Measurements from ENCODE around the gene C10orf67. TPM values are rescaled to one million over a fixed set of nuclear protein-coding genes. Genes with fewer than 3 reads are reported as not detected.
"Not testable (repeated sequence)": the region's sequence is repeated elsewhere in the genome, so short reads cannot be mapped to it uniquely, and the experiment has no call there.

C10orf67 gene
- total RNA-seq, 1 donor from 2014 or later, result not detected

DNA sequence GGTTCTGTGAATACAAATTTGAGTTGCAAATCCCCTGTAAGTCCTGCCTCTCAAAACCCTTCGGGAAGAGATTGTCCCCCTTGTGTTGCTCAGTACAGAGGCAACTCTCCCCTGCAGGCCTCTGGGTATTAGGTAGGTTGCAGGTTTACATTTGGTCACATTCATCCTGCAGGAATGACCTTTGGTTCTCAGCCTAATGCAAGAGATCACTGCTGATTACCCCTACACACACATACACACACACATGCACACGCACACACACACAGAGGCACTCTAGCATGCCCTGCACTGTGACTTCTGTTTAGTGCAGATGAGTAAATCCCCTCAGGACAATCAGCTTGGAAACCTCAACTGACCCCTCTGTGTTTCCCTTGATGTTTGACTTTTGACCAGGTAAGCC lies 69.2 kb downstream of the C10orf67 start:
- POLR2A ChIA-PET, result no interaction called here
- CTCF ChIA-PET, result no interaction called here
- TF ChIP-seq, protein P1, sequence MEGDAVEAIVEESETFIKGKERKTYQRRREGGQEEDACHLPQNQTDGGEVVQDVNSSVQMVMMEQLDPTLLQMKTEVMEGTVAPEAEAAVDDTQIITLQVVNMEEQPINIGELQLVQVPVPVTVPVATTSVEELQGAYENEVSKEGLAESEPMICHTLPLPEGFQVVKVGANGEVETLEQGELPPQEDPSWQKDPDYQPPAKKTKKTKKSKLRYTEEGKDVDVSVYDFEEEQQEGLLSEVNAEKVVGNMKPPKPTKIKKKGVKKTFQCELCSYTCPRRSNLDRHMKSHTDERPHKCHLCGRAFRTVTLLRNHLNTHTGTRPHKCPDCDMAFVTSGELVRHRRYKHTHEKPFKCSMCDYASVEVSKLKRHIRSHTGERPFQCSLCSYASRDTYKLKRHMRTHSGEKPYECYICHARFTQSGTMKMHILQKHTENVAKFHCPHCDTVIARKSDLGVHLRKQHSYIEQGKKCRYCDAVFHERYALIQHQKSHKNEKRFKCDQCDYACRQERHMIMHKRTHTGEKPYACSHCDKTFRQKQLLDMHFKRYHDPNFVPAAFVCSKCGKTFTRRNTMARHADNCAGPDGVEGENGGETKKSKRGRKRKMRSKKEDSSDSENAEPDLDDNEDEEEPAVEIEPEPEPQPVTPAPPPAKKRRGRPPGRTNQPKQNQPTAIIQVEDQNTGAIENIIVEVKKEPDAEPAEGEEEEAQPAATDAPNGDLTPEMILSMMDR (IDR thresholded peaks at IDR 0.05), result no peak

DNA sequence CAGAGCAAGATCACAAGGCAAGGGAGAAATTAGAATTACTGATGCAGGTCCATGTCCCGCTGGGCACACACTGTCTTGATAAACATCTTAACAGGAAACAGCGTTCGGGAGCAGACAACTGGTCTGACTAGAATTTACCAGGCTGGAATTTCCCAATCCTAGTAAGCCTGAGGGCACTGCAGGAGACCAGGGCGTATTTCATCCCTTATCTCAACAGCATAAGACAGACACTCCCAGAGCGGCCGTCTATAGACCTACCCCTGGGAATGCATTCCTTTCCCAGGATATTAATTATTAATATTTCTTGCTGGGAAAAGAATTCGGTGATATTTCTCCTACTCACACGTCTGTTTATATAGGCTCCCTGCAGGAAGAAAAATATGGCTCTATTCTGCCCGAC lies 70.4 kb downstream of the C10orf67 start:
- DNase-seq; H3K4me1 Mint-ChIP-seq; H3K27me3 Mint-ChIP-seq; intact Hi-C loops (cut with micrococcal nuclease); H3K4me3 Mint-ChIP-seq; POLR2A ChIA-PET; ATAC-seq (ENCODE audit: low read depth); H3K36me3 Mint-ChIP-seq (ENCODE audit: low read depth); H3K27ac Mint-ChIP-seq: not testable (repeated sequence)
- CTCF ChIA-PET, result interaction anchor here (0.7 kb wide), 1 partner anchor 40 kb away, joined by 4 read pairs; no protein-coding TSS in a partner anchor
- H3K9me3 Mint-ChIP-seq, result peaks cover 23% of the 10 kb centered on the region

More for the DNA sequence above, 69.2 kb downstream of the C10orf67 start:
- Mint-ChIP-seq H3K36me3 (ENCODE audit: low read depth) (no peaks in the 10 kb centered on the region), H3K9me3 (peaks cover 17% of the 10 kb centered on the region), H3K27me3 (peaks cover 9% of the 10 kb centered on the region), H3K4me1 (no peaks in the 10 kb centered on the region), H3K4me3 (no peak overlapping the region), H3K27ac (no peak overlapping the region)
- ATAC-seq (ENCODE audit: low read depth), result no peak
- intact Hi-C loops (cut with micrococcal nuclease), result no loop called here
- DNase-seq, result no peak

DNA sequence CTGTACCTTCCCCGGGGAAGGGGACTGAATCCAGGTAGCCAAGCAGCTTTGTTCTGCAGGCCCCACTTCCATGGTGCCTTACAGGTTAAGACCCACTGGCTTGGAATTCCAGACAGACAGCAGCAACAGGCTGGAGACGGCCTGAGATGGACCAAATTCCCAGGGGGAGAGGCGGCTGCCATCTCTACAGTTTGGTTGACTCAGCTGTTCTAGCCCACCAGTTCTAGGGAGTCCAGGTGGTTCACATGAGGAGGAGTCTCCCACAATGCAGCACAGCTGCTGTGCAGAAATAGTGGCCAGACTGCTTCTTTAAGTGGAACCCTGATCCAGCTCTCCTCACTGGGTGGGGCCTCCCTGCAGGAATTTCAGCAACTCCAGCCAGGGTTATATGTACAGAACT lies 74.1 kb downstream of the C10orf67 start:
- peaks cover 3% of the 10 kb centered on the region for H3K27me3 Mint-ChIP-seq
- H3K36me3 Mint-ChIP-seq (ENCODE audit: low read depth), result no peaks in the 10 kb centered on the region
- no peak for DNase-seq
- TF ChIP-seq, protein P1 (IDR thresholded peaks at IDR 0.05), result no peak
- H3K4me3 Mint-ChIP-seq, result no peak overlapping the region
- no peak overlapping the region for H3K27ac Mint-ChIP-seq
- peaks cover 20% of the 10 kb centered on the region for H3K9me3 Mint-ChIP-seq
- POLR2A ChIA-PET, result no interaction called here
- intact Hi-C loops (cut with micrococcal nuclease), result no loop called here
- ATAC-seq (ENCODE audit: low read depth), result no peak
- no peaks in the 10 kb centered on the region for H3K4me1 Mint-ChIP-seq
- CTCF ChIA-PET, result no interaction called here

DNA sequence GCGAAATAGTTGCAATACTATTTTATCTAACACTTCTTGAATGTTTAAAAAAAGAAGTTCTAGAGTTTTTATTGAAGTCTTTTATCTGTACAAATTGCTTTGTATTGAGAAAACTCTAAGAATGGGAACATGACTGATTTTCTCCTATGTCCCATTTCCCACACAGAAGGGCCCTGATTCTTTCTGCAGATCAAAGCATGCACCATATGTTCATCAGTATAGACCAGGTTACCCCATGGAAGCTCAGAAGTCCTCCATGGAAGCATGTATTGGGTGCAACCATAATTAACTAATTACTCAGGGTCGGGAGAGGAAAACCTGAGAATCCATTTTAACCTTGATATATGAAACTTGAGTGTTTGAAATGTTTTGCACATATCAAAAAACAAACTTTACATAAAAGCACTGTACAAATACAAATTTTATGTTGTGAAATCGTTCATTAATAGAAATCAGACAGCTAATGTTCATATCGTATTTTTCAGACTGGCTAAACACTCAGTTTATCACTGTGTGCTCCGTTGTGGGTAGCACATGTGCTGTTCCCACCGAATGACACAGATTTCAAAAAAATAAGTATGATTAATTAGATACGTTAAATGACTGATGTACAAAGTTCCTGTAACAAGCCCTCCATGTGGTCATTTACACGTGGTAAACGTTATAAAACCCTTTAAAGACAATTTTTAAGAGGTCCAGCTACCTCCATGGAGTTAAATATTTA lies 81.0 kb downstream of the C10orf67 start:
- Mint-ChIP-seq H3K4me3 (no peak overlapping the region), H3K9me3 (no peaks in the 10 kb centered on the region), H3K27ac (no peak overlapping the region), H3K4me1 (no peaks in the 10 kb centered on the region), H3K27me3 (peaks cover 5% of the 10 kb centered on the region), H3K36me3 (ENCODE audit: low read depth) (no peaks in the 10 kb centered on the region)
- no peak for DNase-seq
- no peak for ATAC-seq (ENCODE audit: low read depth)
- TF ChIP-seq, protein P1 (IDR thresholded peaks at IDR 0.05), result no peak
- intact Hi-C loops (cut with micrococcal nuclease), result no loop called here
- POLR2A ChIA-PET, result no interaction called here
- CTCF ChIA-PET, result no interaction called here

DNA sequence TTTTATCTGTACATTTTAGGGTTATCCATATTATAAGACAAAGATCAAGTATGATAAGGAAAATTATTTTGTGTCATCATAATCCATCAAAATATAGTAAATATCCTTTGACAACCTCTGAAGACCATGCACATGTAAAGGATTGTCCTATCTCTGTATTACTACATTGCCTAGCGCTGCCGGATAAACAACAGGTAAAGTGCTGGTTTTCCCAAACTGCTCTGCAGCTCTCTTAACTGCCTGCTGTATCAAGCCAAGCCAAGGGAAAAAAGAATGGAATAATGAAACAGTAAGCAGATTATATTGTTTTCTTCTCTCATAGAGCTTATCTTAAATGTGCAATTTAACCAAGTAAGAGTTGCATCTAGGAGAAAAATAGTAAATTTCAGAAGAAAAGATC lies 81.7 kb downstream of the C10orf67 start:
- intact Hi-C loops (cut with micrococcal nuclease), result no loop called here
- H3K36me3 Mint-ChIP-seq (ENCODE audit: low read depth), result no peaks in the 10 kb centered on the region
- H3K4me3 Mint-ChIP-seq, result no peak overlapping the region
- ChIA-PET CTCF (no interaction called here), POLR2A (no interaction called here)
- no peak overlapping the region for H3K27ac Mint-ChIP-seq
- TF ChIP-seq, protein P1 (IDR thresholded peaks at IDR 0.05), result no peak
- no peaks in the 10 kb centered on the region for H3K9me3 Mint-ChIP-seq
- DNase-seq (no peak), ATAC-seq (ENCODE audit: low read depth) (no peak)
- H3K4me1 Mint-ChIP-seq, result no peaks in the 10 kb centered on the region
- H3K27me3 Mint-ChIP-seq, result peaks cover 5% of the 10 kb centered on the region

DNA sequence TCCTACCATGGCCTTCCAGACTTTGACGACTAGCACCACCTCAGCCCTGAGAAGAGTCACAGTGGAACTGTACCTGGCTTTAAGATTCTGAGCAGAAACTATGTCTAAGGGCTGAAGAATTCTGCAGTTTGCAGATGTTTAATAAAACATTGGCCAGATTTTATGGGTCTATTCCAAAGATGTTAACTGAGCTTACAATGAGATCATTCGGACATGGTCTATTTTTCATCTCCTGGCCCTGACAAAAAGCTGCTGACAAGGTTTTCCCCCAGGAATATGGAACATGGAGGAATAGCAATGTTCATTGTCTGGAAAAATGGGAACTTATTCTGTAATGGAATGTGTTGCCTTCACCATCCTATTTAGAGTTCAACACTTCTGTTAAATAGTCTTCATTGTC lies 86.1 kb downstream of the C10orf67 start:
- ATAC-seq (ENCODE audit: low read depth) (no peak), DNase-seq (no peak)
- Mint-ChIP-seq H3K4me1 (no peaks in the 10 kb centered on the region), H3K4me3 (no peak overlapping the region), H3K27me3 (peaks cover 5% of the 10 kb centered on the region), H3K36me3 (ENCODE audit: low read depth) (no peaks in the 10 kb centered on the region), H3K9me3 (no peaks in the 10 kb centered on the region), H3K27ac (no peak overlapping the region)
- TF ChIP-seq, protein P1 (IDR thresholded peaks at IDR 0.05), result no peak
- POLR2A ChIA-PET, result no interaction called here
- intact Hi-C loops (cut with micrococcal nuclease), result no loop called here
- CTCF ChIA-PET, result no interaction called here
